ENCODE results near the gene DNAH3.

GRCh38 chr16:21185659-21186325 lies 35.1 kb upstream of the DNAH3 start:
- TF ChIP-seq, protein P1, sequence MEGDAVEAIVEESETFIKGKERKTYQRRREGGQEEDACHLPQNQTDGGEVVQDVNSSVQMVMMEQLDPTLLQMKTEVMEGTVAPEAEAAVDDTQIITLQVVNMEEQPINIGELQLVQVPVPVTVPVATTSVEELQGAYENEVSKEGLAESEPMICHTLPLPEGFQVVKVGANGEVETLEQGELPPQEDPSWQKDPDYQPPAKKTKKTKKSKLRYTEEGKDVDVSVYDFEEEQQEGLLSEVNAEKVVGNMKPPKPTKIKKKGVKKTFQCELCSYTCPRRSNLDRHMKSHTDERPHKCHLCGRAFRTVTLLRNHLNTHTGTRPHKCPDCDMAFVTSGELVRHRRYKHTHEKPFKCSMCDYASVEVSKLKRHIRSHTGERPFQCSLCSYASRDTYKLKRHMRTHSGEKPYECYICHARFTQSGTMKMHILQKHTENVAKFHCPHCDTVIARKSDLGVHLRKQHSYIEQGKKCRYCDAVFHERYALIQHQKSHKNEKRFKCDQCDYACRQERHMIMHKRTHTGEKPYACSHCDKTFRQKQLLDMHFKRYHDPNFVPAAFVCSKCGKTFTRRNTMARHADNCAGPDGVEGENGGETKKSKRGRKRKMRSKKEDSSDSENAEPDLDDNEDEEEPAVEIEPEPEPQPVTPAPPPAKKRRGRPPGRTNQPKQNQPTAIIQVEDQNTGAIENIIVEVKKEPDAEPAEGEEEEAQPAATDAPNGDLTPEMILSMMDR (IDR thresholded peaks at IDR 0.05) = no peak
- TF ChIP-seq POLR2A (IDR thresholded peaks at IDR 0.05) = no peak
